Fibroblast of lung (primary cell): ENCODE data around the gene HAPLN2. TPM values are rescaled to one million over a fixed set of nuclear protein-coding genes. Genes with fewer than 3 reads are reported as not detected.

Source experiments
- DNase-seq, 2 donors: peaks; one replicate each; pipeline versions ENCODE4 v3.0.0 to v3.0.0-alpha.2; 2010; ENCODE audit warnings: low read depth in 2 of 2
- H2AFZ ChIP-seq: 2 replicates; pipeline ENCODE4 v1.5.1; 2012; ENCODE audit warnings: low read length, control low read depth, inconsistent platforms
- H3K27ac ChIP-seq: 2 replicates; pipeline ENCODE4 v1.5.1; 2011; ENCODE audit warnings: low read length, control low read depth; ENCODE audit not compliant: insufficient read depth
- H3K27me3 ChIP-seq: 2 replicates; pipeline ENCODE4 v1.5.1; 2011; ENCODE audit warnings: mild to moderate bottlenecking, low read length; ENCODE audit not compliant: control insufficient read depth, insufficient read depth
- H3K36me3 ChIP-seq: 2 replicates; pipeline ENCODE4 v1.5.1; 2011; ENCODE audit warnings: low read length; ENCODE audit not compliant: control insufficient read depth, insufficient read depth
- H3K4me1 ChIP-seq: 2 replicates; pipeline ENCODE4 v1.5.1; 2011; ENCODE audit warnings: low read length; ENCODE audit not compliant: control insufficient read depth, insufficient read depth; ENCODE audit errors: extremely low read depth
- H3K4me2 ChIP-seq: 2 replicates; pipeline ENCODE4 v1.5.1; 2011; ENCODE audit warnings: low read length, control low read depth; ENCODE audit not compliant: insufficient read depth; ENCODE audit errors: extremely low read depth
- H3K4me3 ChIP-seq, 4 experiments: fragments of 200-600 bp in 1 of 4; sonication (generic) in 1 of 4; replicated peaks in 1 of 4; 2 replicates each; pipeline ENCODE4 v1.5.1; 2011 to 2016; ENCODE audit warnings: low read length in 4 of 4, low read depth in 3 of 4, mild to moderate bottlenecking in 3 of 4, control low read depth in 2 of 4, inconsistent platforms in 1 of 4, mixed read lengths in 1 of 4; ENCODE audit not compliant: insufficient read depth in 1 of 4; ENCODE audit errors: control extremely low read depth in 1 of 4
- H3K79me2 ChIP-seq: 2 replicates; pipeline ENCODE4 v1.5.1; 2012; ENCODE audit warnings: mild to moderate bottlenecking, low read length, inconsistent platforms; ENCODE audit not compliant: control insufficient read depth, insufficient read depth
- H3K9ac ChIP-seq: 2 replicates; pipeline ENCODE4 v1.5.1; 2011; ENCODE audit warnings: mild to moderate bottlenecking, low read length, control low read depth; ENCODE audit not compliant: insufficient read depth
- H3K9me3 ChIP-seq: 2 replicates; pipeline ENCODE4 v1.5.1; 2012; ENCODE audit warnings: low read depth, low read length; ENCODE audit not compliant: control insufficient read depth, insufficient read depth
- H4K20me1 ChIP-seq: 2 replicates; pipeline ENCODE4 v1.5.1; 2011; ENCODE audit warnings: low read length; ENCODE audit not compliant: control insufficient read depth, insufficient read depth; ENCODE audit errors: extremely low read depth
- EZH2 ChIP-seq: IDR thresholded peaks from 2 replicates; pipeline ENCODE4 v1.5.1; 2012; ENCODE audit warnings: low read length, control low read depth, mild to moderate bottlenecking; ENCODE audit errors: missing control alignments
- polyA plus RNA-seq, 2 donors: library from polyadenylated mRNA; depleted of rRNA in 1 of 2; stranded (reverse) in 1 of 2; unstranded in 1 of 2; fragments of >200 nt; gene quantifications; 2 replicates each; pipeline ENCODE4 v1.2.1, GENCODE V29; 2011 to 2012; ENCODE audit warnings: missing spikeins in 1 of 2
- total RNA-seq: library from RNA; depleted of rRNA; stranded (reverse); fragments of >200 nt; gene quantifications from 2 replicates; pipeline ENCODE4 v1.2.1, GENCODE V29; 2014
- TF ChIP-seq, protein P1 (sequence below), 2 donors: IDR thresholded peaks in 1 of 2; conservative IDR thresholded peaks in 1 of 2; 1 replicate in 1 of 2; 2 replicates in 1 of 2; pipeline ENCODE4 v1.5.1; 2011 to 2012; ENCODE audit warnings: low read length in 2 of 2, control low read depth in 1 of 2, inconsistent platforms in 1 of 2, low read depth in 1 of 2, mild to moderate bottlenecking in 1 of 2

HAPLN2 gene
- total and polyA plus RNA-seq, 2 donors (not counting 1 experiment from before 2014, with no cell fraction given) = not detected

GRCh38 chr1:156619582-156619955 is 354 bp downstream of the HAPLN2 start:
- H3K36me3 ChIP-seq = no peaks in the 10 kb centered on the region
- H2AFZ ChIP-seq = no peak overlapping the region
- peaks cover 49% of the 10 kb centered on the region for H3K27me3 ChIP-seq
- H3K27ac ChIP-seq = no peak overlapping the region
- no peaks in the 10 kb centered on the region for H3K9me3 ChIP-seq
- H3K79me2 ChIP-seq = no peaks in the 10 kb centered on the region
- H3K9ac ChIP-seq = no peak overlapping the region
- DNase-seq = no peak
- H3K4me1 ChIP-seq = no peaks in the 10 kb centered on the region
- H4K20me1 ChIP-seq = no peaks in the 10 kb centered on the region
- TF ChIP-seq EZH2 = no peak
- TF ChIP-seq, protein P1, sequence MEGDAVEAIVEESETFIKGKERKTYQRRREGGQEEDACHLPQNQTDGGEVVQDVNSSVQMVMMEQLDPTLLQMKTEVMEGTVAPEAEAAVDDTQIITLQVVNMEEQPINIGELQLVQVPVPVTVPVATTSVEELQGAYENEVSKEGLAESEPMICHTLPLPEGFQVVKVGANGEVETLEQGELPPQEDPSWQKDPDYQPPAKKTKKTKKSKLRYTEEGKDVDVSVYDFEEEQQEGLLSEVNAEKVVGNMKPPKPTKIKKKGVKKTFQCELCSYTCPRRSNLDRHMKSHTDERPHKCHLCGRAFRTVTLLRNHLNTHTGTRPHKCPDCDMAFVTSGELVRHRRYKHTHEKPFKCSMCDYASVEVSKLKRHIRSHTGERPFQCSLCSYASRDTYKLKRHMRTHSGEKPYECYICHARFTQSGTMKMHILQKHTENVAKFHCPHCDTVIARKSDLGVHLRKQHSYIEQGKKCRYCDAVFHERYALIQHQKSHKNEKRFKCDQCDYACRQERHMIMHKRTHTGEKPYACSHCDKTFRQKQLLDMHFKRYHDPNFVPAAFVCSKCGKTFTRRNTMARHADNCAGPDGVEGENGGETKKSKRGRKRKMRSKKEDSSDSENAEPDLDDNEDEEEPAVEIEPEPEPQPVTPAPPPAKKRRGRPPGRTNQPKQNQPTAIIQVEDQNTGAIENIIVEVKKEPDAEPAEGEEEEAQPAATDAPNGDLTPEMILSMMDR (conservative IDR thresholded peaks at IDR 0.05 in 1 of 2, IDR thresholded peaks at IDR 0.05 in 1 of 2; ENCODE audit: low read depth in 1 of 2, low read length in 2 of 2) = no peak
- no peak overlapping the region for H3K4me3 ChIP-seq
- H3K4me2 ChIP-seq = no peak overlapping the region

GRCh38 chr1:156622581-156623297 is 3.5 kb downstream of the HAPLN2 start:
- Histone ChIP-seq H3K27ac (no peak overlapping the region), H3K4me1 (no peaks in the 10 kb centered on the region), H3K9ac (no peak overlapping the region), H3K4me2 (no peak overlapping the region), H3K36me3 (no peaks in the 10 kb centered on the region), H3K4me3 (no peak overlapping the region), H3K79me2 (no peaks in the 10 kb centered on the region), H3K9me3 (no peaks in the 10 kb centered on the region), H3K27me3 (peaks cover 62% of the 10 kb centered on the region), H4K20me1 (no peaks in the 10 kb centered on the region), H2AFZ (no peak overlapping the region)
- DNase-seq = no peak
- TF ChIP-seq, protein P1 (conservative IDR thresholded peaks at IDR 0.05 in 1 of 2, IDR thresholded peaks at IDR 0.05 in 1 of 2; ENCODE audit: low read depth in 1 of 2, low read length in 2 of 2) = no peak
- peak; percentile 73 for TF ChIP-seq EZH2

DNA sequence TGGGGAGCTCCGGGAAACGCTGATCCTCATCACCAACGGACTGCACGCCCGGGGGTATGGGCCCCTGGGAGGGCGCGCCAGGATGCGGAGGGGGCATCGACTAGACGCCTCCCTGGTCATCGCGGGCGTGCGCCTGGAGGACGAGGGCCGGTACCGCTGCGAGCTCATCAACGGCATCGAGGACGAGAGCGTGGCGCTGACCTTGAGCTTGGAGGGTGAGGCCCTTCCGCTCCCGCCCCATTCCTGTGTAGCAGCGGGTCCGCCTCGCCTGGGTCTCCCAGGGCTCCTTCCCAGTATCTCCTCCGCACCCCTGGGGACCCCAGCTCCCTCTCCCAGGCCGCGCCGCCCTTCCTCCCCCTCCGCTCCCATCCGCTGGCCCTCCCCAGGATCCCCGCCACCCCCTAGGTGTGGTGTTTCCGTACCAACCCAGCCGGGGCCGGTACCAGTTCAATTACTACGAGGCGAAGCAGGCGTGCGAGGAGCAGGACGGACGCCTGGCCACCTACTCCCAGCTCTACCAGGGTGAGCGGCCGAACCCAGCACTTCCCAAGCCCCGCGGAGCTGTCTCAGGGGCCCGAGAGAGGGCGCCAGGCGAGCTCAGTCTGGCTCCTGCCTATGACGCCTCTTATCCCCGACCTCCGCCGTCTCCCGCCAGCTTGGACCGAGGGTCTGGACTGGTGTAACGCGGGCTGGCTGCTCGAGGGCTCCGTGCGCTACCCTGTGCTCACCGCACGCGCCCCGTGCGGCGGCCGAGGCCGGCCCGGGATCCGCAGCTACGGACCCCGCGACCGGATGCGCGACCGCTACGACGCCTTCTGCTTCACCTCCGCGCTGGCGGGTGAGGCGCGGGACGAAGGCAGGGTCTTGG is 5.0 kb downstream of the HAPLN2 start:
- Histone ChIP-seq H3K36me3 (no peaks in the 10 kb centered on the region), H3K79me2 (no peaks in the 10 kb centered on the region), H4K20me1 (no peaks in the 10 kb centered on the region), H3K4me1 (no peaks in the 10 kb centered on the region), H3K4me2 (peak overlapping the region; percentile 68), H3K27me3 (peaks cover 60% of the 10 kb centered on the region), H2AFZ (peak overlapping the region; percentile 44), H3K4me3 (peak overlapping the region in 1 of 4 experiments; percentile 34), H3K9ac (no peak overlapping the region), H3K27ac (no peak overlapping the region), H3K9me3 (no peaks in the 10 kb centered on the region)
- DNase-seq = peak; percentile 28 to 37
- TF ChIP-seq, protein P1 (conservative IDR thresholded peaks at IDR 0.05 in 1 of 2, IDR thresholded peaks at IDR 0.05 in 1 of 2; ENCODE audit: low read depth in 1 of 2, low read length in 2 of 2) = peak in 1 of 2 donors; percentile 39
- peak; percentile 84 for TF ChIP-seq EZH2
